ENCODE measurements around the gene EXOC6. TPM values are rescaled to one million over a fixed set of nuclear protein-coding genes. Genes with fewer than 3 reads are reported as not detected.

The EXOC6 gene
- total RNA-seq, 6 experiments from 2014 or later, result 5.5 to 15.6 (median 9.9) TPM

DNA sequence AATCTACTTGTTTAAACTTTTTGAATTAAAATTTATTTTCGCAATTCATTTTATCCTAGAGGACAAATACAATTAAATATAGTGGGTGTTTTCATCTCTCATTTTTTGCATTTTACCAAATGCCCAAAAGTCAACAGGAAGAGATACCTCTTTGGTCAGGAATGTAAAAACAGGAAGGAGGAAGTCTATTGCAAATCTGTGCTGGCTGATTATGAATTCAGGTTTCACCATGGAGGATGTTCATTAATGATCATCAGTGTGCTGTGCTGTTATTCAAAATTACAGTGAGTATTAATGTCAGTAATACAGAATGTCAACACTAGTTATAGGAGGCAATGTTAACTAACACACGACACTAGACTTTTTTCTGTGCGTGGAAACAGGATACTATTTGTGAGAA is 24.7 kb downstream of the EXOC6 start:
- WGBS (ENCODE audit: insufficient coverage, low coverage, low lambda C conversion rate, missing lambda C conversion rate), result 74% methylated on average over 3 of the region's 3 CpGs
- no peaks in the 10 kb centered on the region for H3K27me3 ChIP-seq
- ATAC-seq (peak in 3 of 4 donors; percentile 28 to 66 (median 49)), DNase-seq (no peak)
- no peaks in the 10 kb centered on the region for H3K4me1 ChIP-seq
- no peaks in the 10 kb centered on the region for H3K9me3 ChIP-seq
- TF ChIP-seq CTCF (IDR thresholded peaks at IDR 0.05) (no peak), POLR2A (IDR thresholded peaks at IDR 0.05) (no peak)
- peak overlapping the region in 1 of 3 donors; percentile 11 for H3K27ac ChIP-seq
- no peak overlapping the region for H3K4me3 ChIP-seq
- intact Hi-C loops (cut with DNase I), result no loop called here
- H3K36me3 ChIP-seq, result no peaks in the 10 kb centered on the region

- Histone ChIP-seq H3K9me3 (no peaks in the 10 kb centered on the region), H3K4me1 (no peaks in the 10 kb centered on the region), H3K27ac (no peak overlapping the region), H3K4me3 (no peak overlapping the region), H3K27me3 (no peaks in the 10 kb centered on the region), H3K36me3 (no peaks in the 10 kb centered on the region)
- 22% methylated on average over 4 of the region's 4 CpGs for WGBS (ENCODE audit: insufficient coverage, low coverage, low lambda C conversion rate, missing lambda C conversion rate)
- no peak for DNase-seq
- peak in 1 of 4 donors; percentile 23 for ATAC-seq
- intact Hi-C loops (cut with DNase I), result no loop called here
- no peak for TF ChIP-seq CTCF (IDR thresholded peaks at IDR 0.05)
- no peak for TF ChIP-seq POLR2A (IDR thresholded peaks at IDR 0.05)
These were observed 28.3 kb downstream of the EXOC6 start for GRCh38 chr10:92876509-92877036.

- ATAC-seq (peak; percentile 79 to 88 (median 82)), DNase-seq (no peak)
- Histone ChIP-seq H3K4me1 (no peaks in the 10 kb centered on the region), H3K27ac (no peak overlapping the region), H3K36me3 (no peaks in the 10 kb centered on the region), H3K4me3 (no peak overlapping the region), H3K27me3 (no peaks in the 10 kb centered on the region), H3K9me3 (no peaks in the 10 kb centered on the region)
- intact Hi-C loops (cut with DNase I), result no loop called here
- WGBS (ENCODE audit: insufficient coverage, low coverage, low lambda C conversion rate, missing lambda C conversion rate), result 23% methylated on average over 4 of the region's 4 CpGs
- TF ChIP-seq CTCF (IDR thresholded peaks at IDR 0.05) (peak; percentile 49 to 62 (median 54)), POLR2A (IDR thresholded peaks at IDR 0.05) (no peak)
These were observed 32.0 kb downstream of the EXOC6 start for GRCh38 chr10:92880233-92880861.

DNA sequence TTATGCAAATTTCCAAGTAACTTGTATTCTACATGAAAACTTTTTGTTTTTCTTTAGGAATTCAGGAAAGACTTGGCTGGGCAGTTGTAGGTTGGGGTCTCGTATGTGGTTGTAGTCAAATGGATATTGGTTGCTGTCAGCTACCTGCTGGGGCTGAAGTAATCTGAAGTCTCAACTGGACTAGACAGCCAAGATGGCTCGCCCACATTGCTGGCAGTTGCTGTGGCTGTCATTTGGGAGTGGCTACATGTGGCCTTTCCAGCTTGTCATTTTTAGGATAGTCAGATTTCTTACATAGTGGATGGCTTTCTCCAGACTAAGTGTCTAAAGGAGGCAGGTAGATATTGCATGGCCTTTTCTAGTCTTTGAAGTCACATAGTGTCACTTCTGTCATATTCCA is 32.6 kb downstream of the EXOC6 start:
- ATAC-seq (no peak), DNase-seq (no peak)
- Histone ChIP-seq H3K27me3 (no peaks in the 10 kb centered on the region), H3K36me3 (no peaks in the 10 kb centered on the region), H3K27ac (no peak overlapping the region), H3K4me3 (no peak overlapping the region), H3K4me1 (no peaks in the 10 kb centered on the region), H3K9me3 (no peaks in the 10 kb centered on the region)
- 80% methylated on average over 1 of the region's 2 CpGs for WGBS (ENCODE audit: insufficient coverage, low coverage, low lambda C conversion rate, missing lambda C conversion rate)
- TF ChIP-seq POLR2A (IDR thresholded peaks at IDR 0.05), result no peak
- TF ChIP-seq CTCF (IDR thresholded peaks at IDR 0.05), result no peak
- intact Hi-C loops (cut with DNase I), result no loop called here
